GM18858 (cell line): ENCODE measurements around the gene BMS1.
"Not testable (repeated sequence)": the region's sequence is repeated elsewhere in the genome, so short reads cannot be mapped to it uniquely, and the experiment has no call there.

Source experiments
- ATAC-seq: cut with Tn5 transposase; IDR thresholded peaks from one replicate; pipeline ENCODE4 v1.9.1; 2021; ENCODE audit not compliant: unreplicated experiment

Gene BMS1

DNA sequence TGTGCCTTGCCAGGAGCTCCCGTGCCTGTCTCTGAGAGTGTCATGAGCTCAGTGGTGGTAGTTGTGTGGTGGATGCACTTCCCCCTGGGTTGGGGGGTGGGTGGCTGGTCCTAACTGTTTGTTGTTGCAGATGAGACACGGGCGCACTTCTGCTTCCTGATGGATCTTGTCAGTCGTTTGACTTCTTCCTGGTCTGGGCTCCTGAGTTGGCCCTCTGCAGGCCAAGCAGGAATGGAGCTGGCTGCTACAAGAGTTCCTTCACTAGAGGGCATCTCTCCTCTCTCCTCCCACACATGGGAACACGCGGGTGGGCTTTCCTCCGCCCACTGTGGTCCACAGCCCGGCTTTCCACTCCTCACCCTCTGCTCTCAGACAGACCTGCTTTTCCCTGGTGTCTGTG, 82.0 kb downstream of the BMS1 start:
- ATAC-seq, result no peak

DNA sequence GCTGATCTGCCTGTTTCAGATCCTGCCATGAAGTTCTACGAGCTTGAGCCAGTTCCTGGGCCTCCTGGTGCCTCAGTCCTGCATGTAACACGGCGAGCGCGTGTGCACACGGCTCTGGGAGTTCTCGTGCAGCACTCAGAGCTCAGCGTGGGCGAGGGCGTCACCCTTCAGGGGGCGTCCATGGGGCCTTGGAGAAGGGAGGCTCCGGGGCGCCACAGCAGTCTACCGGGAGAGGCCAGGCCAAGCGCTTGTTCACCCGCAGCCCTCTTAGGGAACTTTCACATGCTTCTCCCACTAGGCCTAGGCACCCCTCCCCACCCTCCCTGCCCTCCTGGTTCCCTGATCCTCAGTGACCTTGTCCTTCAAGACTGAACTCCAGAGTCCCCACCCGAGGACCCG, 83.1 kb downstream of the BMS1 start:
- no peak for ATAC-seq

DNA sequence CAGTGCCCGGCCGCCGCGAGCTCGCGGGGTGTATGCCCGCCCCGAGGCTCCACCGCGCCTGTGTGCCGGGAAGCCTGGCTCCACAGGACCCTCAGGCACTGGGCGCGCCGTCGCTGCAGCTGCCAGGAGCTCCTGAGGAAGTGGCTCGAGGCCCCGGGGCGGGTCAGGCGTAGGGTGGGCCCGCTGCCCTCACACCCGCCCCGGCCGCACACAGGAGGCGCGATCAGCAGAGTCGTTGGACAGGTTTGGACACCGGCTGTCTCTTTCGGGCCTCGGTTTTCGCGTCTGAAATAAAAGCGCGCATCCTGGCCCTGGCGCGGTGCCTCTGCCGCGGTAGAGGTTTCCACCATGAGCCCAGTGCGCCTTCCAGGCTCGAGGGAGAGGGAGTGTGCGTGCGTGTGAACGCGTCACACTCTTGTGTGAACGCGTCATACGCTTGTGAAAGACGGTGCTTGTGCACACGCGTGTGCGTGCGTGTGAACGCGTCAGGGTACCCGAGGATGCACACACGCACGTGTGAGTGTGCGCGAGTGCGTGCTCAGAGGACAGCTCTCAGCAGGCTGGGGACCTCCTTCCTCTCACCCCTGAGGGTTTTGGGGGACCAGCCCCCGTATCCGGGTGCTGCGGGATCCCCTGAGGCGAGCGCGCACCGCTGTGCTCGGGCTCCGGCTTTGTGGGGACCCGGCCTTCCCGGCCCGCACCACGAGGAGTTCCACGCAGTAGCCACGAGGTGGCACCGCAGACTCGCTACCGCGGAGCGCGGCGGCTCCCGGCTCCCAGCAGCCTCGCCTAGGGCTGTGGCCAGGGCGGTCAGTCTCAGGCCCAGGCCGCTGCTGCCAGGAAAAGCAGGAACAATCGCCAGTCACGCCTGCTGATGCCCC, 83.8 kb downstream of the BMS1 start:
- no peak for ATAC-seq

DNA sequence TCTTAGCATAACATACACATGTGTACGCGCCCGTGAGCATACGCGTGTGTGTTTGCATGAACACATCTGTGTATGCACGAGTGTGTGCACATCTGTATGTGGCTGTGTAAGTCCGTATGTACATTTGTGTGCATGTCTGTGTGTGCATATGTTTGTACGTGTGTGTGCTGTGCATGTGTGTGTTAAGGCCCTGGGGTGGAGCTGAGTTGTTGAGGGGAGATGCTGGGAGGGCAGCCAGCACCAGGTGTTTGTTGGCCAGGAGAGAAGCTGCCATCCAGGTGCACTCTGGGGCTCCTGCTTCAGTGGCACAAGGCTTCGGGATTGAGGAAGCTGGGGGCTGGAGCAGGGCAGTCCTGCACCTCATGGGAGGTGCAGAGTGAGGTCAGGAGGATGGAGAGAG, 85.0 kb downstream of the BMS1 start:
- ATAC-seq, result no peak

DNA sequence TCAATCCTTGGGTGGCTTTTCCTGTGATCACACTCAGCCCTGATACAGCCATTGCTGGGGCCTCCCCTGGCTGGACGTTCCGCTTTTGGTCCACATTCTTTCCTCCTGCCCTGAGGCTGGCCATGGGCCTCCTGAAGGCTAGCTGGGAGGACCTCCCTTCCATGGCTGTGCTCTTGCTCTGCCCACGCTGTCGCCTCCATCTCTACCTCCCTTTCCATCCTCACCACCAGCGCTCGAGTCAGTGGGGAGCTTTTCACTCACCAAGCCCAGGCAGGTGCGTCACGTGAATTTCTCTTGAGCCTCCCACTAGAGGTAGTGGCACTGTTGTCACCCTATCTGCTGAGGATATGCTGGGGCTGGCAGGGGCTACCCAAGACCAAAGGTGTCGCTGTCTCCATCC, 85.9 kb downstream of the BMS1 start:
- no peak for ATAC-seq

DNA sequence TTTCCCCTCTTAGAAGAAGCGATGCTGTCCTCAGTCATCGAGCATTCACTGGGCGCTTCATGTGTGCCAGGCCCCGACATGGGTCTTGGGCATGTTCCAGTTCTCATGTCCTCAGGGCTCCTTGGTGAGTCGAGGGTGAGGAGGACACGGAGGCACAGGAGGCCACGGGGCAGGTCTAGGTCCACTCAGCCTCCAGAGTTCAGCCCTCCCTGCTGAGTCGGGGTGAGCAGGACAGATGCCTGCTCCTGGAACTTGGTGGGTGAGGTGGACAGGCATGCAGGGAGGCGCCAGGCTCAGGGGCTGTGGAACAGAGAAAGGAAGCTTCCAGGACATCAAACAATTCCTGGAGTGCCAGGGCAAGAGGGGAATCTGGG, 87.4 kb downstream of the BMS1 start:
- no peak for ATAC-seq

DNA sequence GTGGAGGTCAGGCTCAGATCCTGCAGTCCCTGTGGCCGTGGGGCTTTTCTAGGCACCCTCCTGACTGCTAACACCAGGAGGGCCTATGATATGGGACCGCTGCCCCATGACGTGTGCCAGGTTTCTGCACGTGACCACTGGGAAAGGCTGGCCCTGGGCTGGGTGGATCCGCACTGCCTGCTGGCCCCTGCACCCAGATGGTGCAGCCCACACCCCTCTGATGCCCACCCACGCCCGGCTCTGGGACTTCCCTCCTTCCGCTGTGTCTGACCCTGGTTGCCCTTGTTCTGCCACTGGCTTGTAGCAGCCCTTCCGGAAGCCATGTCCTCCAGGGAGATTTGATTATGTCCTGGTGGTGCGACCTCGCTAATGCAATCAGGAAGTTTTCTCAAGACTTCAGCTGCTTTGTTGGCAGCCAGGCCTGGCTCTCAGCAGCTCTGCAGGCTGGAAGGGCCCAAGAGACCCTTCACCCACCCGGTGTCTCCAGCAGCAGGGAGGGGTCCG, 88.6 kb downstream of the BMS1 start:
- ATAC-seq, result not testable (repeated sequence)

DNA sequence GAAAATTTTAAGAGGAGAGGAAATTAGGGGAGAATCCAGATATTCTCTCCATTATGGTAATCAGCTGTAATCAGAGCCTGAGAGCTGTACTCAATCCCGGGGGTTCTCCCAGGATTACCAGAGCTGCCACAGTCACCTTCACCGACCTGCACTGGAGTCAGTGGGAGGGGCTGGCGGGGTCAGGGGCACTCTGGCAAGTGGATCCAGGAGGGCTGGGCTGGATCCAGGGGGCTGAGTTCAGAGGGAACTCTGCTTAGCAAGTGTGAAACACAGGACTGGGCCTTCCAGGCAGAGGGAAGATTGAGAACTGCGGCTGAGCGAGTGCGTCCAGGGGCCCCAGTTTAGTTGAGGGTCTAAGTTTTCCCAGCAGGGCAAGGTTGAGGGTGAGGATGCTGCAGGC, 89.2 kb downstream of the BMS1 start:
- no peak for ATAC-seq

DNA sequence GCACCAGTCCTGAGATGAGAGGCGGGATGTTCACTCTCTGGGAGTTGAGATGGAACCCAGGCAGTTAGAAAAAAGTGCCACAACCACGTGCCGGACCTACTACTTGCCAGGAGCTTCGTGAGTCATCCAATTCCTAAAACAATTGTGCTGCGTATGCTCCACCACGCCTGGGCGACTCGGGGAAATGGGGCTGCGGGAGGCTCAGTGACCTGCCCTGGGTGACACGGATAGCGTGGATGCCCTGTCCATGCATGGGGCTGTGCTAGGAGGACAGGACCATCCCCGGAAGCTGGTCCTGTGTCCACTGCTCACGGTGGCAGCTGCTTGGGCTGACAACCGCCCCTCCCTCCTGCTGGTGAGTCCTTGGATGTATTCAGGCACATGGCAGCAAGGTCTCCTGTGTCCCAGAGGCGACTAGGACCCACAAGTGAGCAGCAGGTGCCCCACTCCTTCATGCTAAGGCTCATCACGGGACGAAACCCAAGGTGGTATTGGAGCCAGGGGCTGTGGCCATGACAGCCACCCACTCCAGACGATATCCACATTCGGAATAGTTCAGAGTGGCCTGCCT, 90.4 kb downstream of the BMS1 start:
- ATAC-seq, result no peak

DNA sequence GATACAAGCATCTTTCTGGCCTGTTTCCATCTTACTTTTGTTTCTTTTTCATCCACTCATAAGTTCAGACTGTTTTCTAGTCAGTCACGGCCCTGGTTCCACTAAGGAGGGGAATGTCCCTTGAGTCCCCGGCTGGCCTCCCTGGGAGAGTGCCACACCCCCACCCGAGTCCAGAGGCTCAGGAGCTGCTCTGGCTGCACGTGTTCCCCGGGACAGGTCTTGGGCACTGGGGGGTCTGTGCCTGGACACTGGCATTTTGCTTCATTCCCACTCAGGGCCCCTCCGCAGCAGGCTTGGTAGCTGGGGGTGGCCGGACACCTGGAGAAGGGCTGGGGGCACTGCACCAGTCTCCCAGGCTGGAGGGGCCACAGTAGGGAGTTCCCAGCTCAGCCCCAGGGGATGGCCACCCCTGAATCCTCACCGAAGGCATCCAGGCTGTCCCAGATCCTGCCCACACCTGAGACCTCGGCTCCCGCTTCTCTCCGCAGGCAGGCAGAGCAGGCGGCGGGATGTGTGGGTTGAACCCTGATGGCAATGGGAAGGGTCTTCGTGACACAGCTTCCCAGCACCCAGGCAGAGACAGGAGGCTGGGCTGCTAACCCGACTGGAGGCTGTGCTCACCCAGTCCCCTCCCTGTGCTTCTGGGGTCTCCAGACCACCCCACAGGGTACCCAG, 92.3 kb downstream of the BMS1 start:
- ATAC-seq, result no peak

DNA sequence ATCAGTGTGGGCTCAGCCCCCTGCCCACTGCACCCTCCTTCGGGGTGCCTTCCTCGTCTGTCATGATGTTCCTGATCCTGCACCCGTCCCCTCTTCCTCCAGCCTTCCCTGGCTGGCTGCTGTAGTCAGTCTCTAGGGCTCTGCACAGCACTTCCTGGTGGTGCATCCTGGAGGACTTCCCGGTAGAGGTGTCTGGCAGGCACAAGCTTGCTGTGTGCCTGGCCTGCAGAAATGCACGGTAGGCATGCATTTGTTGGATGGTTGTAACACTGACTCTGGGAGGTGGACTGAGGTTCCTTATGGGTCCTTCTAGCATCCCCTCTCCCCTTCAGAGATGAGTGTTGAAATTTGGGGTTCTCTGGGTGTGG, 92.8 kb downstream of the BMS1 start:
- no peak for ATAC-seq

DNA sequence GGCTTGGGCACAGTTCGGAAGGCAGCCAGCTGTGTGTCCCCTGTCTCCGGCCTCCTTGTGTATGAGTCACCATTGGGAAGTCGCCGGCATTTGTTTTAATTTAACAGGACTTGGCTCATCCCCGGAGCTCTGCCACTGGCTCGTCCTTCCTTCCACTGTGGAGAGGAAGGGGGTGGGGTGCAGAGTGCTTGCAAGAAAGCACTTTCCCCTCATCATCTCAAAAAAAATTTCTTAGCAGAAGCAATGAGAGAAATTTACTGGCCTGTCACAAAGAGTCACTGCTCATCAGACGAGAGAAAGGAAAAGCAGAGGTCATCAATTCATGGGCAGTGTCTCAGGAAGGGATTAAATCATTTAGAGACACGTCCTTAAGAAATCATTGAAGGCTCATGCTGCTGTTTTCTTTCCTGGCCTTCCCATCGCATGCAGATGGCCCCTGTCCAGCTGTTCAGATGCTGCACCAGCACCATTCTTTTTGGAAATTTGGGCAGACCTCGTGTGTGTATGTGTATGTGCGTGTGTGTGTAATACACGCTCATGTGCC, 93.3 kb downstream of the BMS1 start:
- ATAC-seq, result no peak

DNA sequence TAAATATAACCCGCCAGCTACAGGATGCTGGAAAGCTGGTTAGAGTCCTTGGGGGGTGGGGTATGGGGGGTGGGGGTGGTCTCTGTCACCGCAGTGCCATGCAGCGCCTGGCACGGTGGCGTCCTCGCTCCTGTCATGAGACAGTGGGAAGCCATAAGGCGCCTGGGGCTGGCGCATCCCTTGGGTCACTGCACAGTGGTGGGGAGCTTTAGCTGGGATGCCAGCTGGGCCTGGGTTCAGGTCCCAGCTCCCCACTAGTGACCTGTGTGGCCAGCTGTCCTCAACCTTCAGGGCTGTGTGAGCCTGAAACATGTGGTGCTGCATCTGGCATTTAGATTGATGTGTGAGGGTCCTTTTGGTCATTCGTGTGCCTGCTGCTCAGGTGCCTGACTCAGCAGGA, 93.9 kb downstream of the BMS1 start:
- no peak for ATAC-seq

DNA sequence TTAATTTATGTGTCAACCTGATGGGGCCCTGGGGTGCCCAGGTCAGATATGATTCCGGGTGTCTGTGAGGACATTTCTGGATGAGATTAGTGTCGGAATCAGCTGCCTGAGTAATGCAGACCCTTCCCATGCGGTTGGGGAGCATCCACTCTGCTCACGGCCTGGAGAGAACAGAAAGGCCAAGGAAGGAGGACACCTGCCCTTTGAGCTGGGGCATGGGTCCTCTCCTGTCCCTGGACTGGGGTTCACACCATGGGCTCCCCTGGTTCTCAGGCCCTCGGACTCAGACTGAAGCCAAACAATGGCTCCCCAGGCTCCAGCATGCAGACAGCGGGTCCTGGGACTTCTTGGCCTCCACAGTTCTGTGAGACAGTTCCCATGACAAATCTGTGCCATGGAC, 94.3 kb downstream of the BMS1 start:
- no peak for ATAC-seq

DNA sequence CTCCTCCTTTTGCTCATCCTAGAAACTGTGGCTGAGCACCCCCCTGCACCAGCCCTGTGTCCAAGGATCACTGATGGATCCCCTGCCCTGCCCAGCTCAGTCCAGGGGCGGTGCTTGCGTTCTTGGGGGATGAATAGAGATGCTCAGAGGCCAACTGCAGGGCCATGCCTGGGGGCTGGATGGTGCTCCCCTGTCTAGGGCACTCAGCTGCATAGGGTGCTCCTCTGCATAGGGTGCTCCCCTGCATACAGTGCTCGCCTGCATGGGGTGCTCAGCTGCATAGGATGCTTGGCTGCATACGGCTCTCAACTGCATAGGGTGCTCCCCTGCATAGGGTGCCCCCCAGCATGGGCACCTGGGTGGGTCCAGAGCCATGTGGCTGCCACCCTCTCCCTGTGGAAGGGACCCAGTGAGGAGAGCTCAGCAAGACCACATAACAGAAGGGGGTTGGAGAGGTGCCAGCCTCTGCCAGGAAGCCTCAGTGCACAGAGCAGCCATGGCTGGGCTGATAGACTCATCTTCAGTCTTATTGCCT, 95.0 kb downstream of the BMS1 start:
- ATAC-seq, result no peak

DNA sequence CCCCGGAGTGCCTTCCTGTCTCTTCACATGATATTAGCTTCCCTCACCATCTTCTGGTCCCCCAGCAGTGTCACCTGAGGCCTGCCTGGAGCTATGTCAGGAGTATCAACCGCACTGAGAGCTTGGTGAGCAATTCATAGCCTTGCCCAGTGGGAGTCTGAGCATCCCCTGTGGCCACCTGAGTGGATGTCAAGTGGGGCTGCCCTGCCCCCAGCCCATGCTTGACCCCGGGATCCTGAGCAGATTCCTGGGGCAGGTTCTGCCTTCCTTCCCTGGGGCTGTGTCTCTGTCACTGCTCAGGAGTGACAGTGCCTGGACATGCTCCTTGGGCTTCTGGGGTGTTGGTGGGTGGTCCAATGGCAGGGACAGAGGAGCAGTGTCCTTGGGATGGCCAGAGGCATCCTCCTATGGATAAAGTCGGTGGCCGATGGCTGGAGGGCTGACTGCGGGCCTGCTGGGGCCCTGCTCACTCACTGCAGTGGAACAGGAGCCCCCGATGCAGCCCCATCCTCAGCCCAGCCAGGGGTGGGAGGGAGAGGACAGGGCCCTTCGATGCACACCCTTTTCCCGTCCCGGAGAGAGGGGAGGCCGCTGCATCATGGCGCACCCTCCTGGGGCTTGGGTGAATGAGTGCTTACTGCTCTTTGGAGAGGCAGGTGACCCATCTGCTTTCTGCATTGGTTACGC, 95.7 kb downstream of the BMS1 start:
- ATAC-seq, result no peak

DNA sequence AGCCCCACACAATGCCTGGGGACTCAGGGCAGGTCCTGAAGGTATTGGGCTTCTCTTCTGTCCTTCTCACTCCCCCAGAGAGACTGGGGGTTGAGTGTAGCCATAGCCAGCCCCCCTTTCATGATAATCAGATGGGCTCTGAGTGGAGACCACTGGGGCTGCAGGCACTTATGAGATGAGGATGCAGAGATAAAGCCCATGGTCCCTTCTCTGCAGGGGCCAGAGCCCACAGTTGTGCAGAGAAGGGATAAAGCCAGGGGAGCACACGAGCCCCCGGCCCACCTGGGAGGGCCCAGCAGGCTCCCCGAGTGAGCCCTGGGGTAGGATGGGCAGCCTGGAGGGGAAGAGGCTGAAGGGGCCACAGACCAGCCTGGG, 96.2 kb downstream of the BMS1 start:
- no peak for ATAC-seq

DNA sequence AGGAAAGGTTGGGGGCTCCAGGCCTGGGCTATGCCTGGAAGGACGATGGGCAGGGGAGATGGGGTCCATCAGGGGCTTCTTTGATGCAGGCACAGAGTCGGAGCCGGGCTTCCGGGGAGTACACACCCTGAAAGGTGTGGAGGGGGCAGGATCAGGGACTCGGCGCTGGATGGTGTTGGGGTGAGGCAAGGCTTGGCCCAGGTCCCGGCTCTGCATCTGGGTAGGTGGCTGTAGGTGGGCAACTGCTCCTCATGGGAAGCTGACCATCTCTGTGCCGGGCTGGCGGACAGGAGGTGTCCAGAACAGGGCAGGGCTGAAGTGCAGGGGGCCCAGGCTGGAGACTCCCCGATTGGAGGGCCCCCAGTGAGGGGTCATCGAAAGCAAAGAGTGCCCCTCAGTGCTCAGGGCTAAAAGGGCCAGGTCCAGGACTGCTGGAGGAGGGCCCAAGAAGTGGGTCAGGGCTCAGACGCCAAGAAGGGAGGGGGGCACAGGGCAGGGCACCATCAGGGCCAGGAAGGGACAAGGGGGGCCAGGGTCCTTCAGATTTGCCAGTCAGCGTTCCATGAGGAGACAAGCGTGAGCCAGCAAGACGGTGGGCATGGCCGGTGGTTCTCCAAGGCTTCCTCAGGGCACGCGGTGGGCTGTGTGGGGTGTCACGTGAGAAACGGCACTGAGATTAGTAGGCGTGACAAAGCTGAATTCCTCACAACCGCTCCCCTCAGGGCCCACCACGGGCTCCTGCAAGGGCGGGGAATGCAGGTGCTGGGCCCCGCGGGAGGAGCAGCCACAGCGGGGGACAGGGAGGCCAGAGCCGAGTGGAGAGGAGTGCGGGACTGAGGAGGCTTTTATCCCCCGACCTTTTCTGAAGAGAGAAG, 97.0 kb downstream of the BMS1 start:
- no peak for ATAC-seq

DNA sequence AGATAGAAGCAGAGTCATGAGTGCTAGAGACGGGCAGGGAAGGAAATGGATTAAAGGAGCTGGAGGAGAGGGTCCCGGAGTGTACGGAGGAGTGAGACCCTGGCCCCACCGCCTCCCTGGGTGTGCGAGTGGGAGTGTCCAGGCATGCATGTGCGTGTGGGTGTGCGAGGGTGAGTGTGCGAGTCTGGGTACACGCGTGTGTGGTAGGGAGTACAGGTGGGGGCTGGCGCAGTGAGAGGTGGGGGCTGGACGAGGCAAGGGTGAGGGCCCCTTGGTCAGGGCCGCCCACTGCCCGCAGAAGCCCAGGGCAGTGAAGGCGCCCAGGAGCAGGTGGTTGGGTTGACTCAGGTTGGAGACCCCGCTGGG, 97.6 kb downstream of the BMS1 start:
- ATAC-seq, result no peak

DNA sequence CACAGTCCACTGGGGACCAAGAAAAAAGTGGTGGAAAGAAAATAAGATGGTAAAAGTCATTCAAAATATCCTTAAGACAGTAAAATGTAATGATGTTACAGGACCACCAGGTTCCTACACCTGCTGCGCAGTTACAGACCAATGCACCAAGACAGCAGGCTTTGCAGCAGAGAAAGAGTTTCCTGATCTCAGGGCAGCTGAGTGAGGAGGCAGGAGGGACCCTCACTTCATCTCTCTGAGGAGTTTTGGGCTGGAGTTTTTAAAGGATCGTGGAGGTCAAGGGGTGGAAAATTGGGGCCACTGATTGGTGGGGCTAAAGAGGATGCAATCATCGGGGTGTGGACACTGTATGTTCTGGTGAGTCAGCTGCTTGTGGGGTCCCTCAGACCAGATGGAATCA, 100.0 kb downstream of the BMS1 start:
- ATAC-seq, result no peak
